ENCODE results near the gene HES5. TPM values are rescaled to one million over a fixed set of nuclear protein-coding genes. Genes with fewer than 3 reads are reported as not detected.

The HES5 gene
- total RNA-seq, 1 experiment from 2014 or later, result not detected

DNA sequence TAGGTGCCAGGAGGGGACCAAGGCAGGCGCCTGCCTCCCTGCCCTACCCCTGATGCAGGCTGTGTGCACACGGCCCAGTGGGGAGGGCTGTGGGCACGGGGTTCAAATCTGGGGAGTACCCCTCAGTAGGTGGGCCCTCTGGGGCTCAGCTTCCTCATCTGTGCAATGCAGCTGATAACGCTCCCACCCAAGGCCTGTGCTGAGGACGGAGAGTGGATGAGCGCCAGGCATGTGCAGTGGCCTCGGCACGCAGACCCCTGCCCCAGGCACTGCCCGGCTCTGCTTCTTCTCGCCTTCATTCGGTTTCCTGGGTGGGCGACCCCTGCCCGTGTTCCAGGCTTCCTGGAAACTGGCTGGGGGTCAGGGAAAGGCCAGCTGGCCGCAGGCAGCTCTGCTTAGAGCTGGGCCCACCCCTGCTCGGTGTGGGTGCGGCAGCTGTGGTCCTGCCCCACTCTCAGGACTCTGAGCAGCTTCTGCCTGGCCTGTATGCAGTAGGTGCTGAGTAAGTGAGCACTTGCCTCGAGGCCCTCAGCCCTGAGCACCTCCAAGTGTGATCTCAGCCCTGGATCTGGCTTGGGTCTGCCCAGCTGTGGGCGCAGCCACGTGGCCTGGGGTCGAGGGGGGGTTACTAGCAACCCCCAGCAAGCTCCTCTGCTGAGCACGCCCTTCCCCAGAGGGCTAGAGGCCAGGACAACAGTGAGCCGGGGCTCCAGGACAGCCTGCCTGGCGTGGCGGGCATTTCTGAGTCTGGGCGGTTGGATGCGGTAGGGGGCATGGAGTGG is 14.2 kb upstream of the HES5 start:
- no peak overlapping the region for H3K9ac ChIP-seq (ENCODE audit: extremely low read depth, insufficient read length, low read length)
- no peaks in the 10 kb centered on the region for H4K20me1 ChIP-seq (ENCODE audit: control insufficient read depth, insufficient read depth, insufficient read length)
- H4K5ac ChIP-seq (ENCODE audit: insufficient read length, low read depth, low read length), result no peak overlapping the region
- no peak overlapping the region for H3K4me2 ChIP-seq (ENCODE audit: insufficient read depth, insufficient read length, low read length)
- Mint-ChIP-seq H3K27me3 (ENCODE audit: low read depth) (peaks cover 23% of the 10 kb centered on the region), H3K4me1 (peaks cover 10 to 29% of the 10 kb centered on the region in 2 experiments), H3K9me3 (no peaks in the 10 kb centered on the region; a peak in 1 of 5 replicates), H3K27ac (no peak overlapping the region), H3K36me3 (ENCODE audit: insufficient read depth in 1 of 3, low read depth in 3 of 3) (no peaks in the 10 kb centered on the region), H3K4me3 (no peak overlapping the region)
- no peak for DNase-seq
- no CpG with 5 or more reads among the region's 26 CpGs for WGBS (ENCODE audit: extremely low coverage, insufficient read length, low lambda C conversion rate)
- H3K18ac ChIP-seq (ENCODE audit: insufficient read length, low read depth, low read length), result no peak overlapping the region
- H2BK15ac ChIP-seq (ENCODE audit: low read depth, low read length), result no peak overlapping the region; the same call in 1 of the 2 replicates
- no peak overlapping the region for H3K56ac ChIP-seq (ENCODE audit: insufficient read length, low read depth, low read length)
- H2AK5ac ChIP-seq (ENCODE audit: insufficient read length, low read length), result no peak overlapping the region
- no peak overlapping the region for H3T11ph ChIP-seq (ENCODE audit: low read length)
- no peaks in the 10 kb centered on the region; the same call in 1 of the 2 replicates for H3K4me1 ChIP-seq (ENCODE audit: insufficient read depth, low read length)
- H2BK12ac ChIP-seq (ENCODE audit: insufficient read length, low read depth, low read length), result no peak overlapping the region
- H3K14ac ChIP-seq (ENCODE audit: insufficient read depth, low read length), result no peak overlapping the region; the same call in none of the 2 replicates
- no peak overlapping the region for H2BK5ac ChIP-seq (ENCODE audit: insufficient read length, low read length)
- no peaks in the 10 kb centered on the region for H3K9me3 ChIP-seq (ENCODE audit: control insufficient read depth, low read depth, low read length)
- no peak overlapping the region for H3K27ac ChIP-seq (ENCODE audit: insufficient read length, low read depth, low read length)
- H2BK120ac ChIP-seq (ENCODE audit: low read depth, low read length, poor library complexity, severe bottlenecking), result no peak overlapping the region
- H3K79me2 ChIP-seq (ENCODE audit: insufficient read depth, low read length), result no peaks in the 10 kb centered on the region
- TF ChIP-seq, protein P1, sequence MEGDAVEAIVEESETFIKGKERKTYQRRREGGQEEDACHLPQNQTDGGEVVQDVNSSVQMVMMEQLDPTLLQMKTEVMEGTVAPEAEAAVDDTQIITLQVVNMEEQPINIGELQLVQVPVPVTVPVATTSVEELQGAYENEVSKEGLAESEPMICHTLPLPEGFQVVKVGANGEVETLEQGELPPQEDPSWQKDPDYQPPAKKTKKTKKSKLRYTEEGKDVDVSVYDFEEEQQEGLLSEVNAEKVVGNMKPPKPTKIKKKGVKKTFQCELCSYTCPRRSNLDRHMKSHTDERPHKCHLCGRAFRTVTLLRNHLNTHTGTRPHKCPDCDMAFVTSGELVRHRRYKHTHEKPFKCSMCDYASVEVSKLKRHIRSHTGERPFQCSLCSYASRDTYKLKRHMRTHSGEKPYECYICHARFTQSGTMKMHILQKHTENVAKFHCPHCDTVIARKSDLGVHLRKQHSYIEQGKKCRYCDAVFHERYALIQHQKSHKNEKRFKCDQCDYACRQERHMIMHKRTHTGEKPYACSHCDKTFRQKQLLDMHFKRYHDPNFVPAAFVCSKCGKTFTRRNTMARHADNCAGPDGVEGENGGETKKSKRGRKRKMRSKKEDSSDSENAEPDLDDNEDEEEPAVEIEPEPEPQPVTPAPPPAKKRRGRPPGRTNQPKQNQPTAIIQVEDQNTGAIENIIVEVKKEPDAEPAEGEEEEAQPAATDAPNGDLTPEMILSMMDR (conservative IDR thresholded peaks at IDR 0.05), result no peak
- no peaks in the 10 kb centered on the region for H3K79me1 ChIP-seq (ENCODE audit: insufficient read depth, low read depth, low read length, poor library complexity, severe bottlenecking)
- no peak overlapping the region for H3K4ac ChIP-seq (ENCODE audit: low read depth, low read length)
- no peak overlapping the region for H2BK20ac ChIP-seq (ENCODE audit: low read depth, low read length, poor library complexity, severe bottlenecking)
- H4K8ac ChIP-seq (replicated peaks; ENCODE audit: insufficient read length, low read depth, low read length), result no peak overlapping the region
- H4K91ac ChIP-seq (ENCODE audit: insufficient read length, low read depth, low read length), result no peak overlapping the region
- H3K23ac ChIP-seq (ENCODE audit: insufficient read length, low read depth, low read length), result no peak overlapping the region
- peaks cover 12% of the 10 kb centered on the region for H3K23me2 ChIP-seq (ENCODE audit: insufficient read length, low read depth, low read length, poor library complexity, severe bottlenecking)
- H3K27me3 ChIP-seq (ENCODE audit: insufficient read depth, low read length), result no peaks in the 10 kb centered on the region; the same call in 1 of the 2 replicates
- H2AFZ ChIP-seq (ENCODE audit: low read length), result no peak overlapping the region
